Progenitor cell of endocrine pancreas (in vitro differentiated cells): ENCODE measurements around the gene CST3. TPM values are rescaled to one million over a fixed set of nuclear protein-coding genes. Genes with fewer than 3 reads are reported as not detected.

ENCODE experiments used
- DNase-seq: peaks from one replicate; pipeline ENCODE4 v3.0.0; 2021; ENCODE audit warnings: low spot score; ENCODE audit not compliant: unreplicated experiment
- H3K27ac Mint-ChIP-seq: 2 replicates; pipeline ENCODE4 v1.8.0; 2021; ENCODE audit warnings: mild to moderate bottlenecking, moderate library complexity, mixed read lengths
- H3K27me3 Mint-ChIP-seq: 2 replicates; pipeline ENCODE4 v1.8.0; 2021; ENCODE audit warnings: mixed read lengths
- H3K36me3 Mint-ChIP-seq: 2 replicates; pipeline ENCODE4 v1.8.0; 2022; ENCODE audit warnings: mixed read lengths; ENCODE audit not compliant: insufficient read depth
- H3K4me1 Mint-ChIP-seq: 2 replicates; pipeline ENCODE4 v1.8.0; 2021; ENCODE audit warnings: low read depth, mixed read lengths
- H3K4me3 Mint-ChIP-seq: 2 replicates; pipeline ENCODE4 v1.8.0; 2021; ENCODE audit warnings: low read depth, mild to moderate bottlenecking, moderate library complexity, mixed read lengths
- H3K9me3 Mint-ChIP-seq: 2 replicates; pipeline ENCODE4 v1.8.0; 2021; ENCODE audit warnings: low read depth, mixed read lengths
- total RNA-seq: library from RNA; stranded (reverse); gene quantifications from 2 replicates; pipeline ENCODE4 v1.2.1, GENCODE V29; 2021
- TF ChIP-seq, protein P1 (sequence below): fragments of 200-600 bp; sonication (generic); IDR thresholded peaks from one replicate; pipeline ENCODE4 v1.5.0; 2021; ENCODE audit warnings: antibody characterized with exemption, mild to moderate bottlenecking; ENCODE audit not compliant: unreplicated experiment

Gene CST3
- total RNA-seq, 1 donor from 2014 or later = 257 TPM

DNA sequence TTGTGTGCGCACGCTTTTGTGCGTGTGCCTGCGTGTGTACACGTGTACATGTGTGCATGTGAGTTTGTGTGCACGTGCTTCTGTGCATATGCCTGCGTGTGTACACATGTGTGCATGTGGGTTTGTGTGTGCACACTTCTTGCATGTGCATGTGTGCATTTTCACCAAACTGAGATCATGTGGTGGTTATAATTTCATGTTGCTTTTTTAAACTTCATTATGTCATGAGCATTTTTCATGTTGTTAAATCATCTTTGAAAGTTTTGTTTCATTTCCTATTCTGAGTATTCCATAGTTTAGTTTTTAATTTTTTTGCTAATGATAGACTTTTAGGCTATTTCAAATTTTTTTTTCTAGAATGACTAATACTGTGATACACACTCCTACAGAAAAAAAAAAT lies 6.4 kb upstream of the CST3 start:
- H3K36me3 Mint-ChIP-seq = no peaks in the 10 kb centered on the region
- H3K4me1 Mint-ChIP-seq = no peaks in the 10 kb centered on the region
- no peaks in the 10 kb centered on the region for H3K9me3 Mint-ChIP-seq
- H3K27me3 Mint-ChIP-seq = peaks cover 2% of the 10 kb centered on the region
- H3K4me3 Mint-ChIP-seq = no peak overlapping the region
- no peak for DNase-seq
- H3K27ac Mint-ChIP-seq = no peak overlapping the region
- TF ChIP-seq, protein P1, sequence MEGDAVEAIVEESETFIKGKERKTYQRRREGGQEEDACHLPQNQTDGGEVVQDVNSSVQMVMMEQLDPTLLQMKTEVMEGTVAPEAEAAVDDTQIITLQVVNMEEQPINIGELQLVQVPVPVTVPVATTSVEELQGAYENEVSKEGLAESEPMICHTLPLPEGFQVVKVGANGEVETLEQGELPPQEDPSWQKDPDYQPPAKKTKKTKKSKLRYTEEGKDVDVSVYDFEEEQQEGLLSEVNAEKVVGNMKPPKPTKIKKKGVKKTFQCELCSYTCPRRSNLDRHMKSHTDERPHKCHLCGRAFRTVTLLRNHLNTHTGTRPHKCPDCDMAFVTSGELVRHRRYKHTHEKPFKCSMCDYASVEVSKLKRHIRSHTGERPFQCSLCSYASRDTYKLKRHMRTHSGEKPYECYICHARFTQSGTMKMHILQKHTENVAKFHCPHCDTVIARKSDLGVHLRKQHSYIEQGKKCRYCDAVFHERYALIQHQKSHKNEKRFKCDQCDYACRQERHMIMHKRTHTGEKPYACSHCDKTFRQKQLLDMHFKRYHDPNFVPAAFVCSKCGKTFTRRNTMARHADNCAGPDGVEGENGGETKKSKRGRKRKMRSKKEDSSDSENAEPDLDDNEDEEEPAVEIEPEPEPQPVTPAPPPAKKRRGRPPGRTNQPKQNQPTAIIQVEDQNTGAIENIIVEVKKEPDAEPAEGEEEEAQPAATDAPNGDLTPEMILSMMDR = no peak

DNA sequence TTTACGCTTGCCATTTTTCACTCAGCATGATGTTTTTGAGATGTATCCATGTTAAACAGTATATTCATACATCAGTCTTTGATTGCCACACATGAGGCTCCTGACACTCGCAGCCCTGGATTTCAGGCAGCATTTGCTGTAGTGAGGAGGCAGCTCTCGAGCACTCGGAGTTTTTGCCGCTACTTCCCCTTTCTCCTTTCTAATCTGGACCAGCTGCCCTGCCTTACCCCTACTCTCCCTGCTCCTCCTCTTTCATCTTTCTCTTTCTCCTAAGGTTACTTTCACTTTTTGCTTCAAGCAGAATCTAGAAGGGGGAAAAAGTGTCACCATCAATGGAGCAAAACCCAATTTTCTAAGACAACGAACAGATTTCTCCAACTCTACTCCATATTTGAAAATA lies 5.9 kb upstream of the CST3 start:
- Mint-ChIP-seq H3K36me3 (no peaks in the 10 kb centered on the region), H3K27me3 (peaks cover 2% of the 10 kb centered on the region), H3K9me3 (no peaks in the 10 kb centered on the region), H3K4me1 (no peaks in the 10 kb centered on the region), H3K4me3 (no peak overlapping the region), H3K27ac (no peak overlapping the region)
- DNase-seq = no peak
- TF ChIP-seq, protein P1 = no peak

DNA sequence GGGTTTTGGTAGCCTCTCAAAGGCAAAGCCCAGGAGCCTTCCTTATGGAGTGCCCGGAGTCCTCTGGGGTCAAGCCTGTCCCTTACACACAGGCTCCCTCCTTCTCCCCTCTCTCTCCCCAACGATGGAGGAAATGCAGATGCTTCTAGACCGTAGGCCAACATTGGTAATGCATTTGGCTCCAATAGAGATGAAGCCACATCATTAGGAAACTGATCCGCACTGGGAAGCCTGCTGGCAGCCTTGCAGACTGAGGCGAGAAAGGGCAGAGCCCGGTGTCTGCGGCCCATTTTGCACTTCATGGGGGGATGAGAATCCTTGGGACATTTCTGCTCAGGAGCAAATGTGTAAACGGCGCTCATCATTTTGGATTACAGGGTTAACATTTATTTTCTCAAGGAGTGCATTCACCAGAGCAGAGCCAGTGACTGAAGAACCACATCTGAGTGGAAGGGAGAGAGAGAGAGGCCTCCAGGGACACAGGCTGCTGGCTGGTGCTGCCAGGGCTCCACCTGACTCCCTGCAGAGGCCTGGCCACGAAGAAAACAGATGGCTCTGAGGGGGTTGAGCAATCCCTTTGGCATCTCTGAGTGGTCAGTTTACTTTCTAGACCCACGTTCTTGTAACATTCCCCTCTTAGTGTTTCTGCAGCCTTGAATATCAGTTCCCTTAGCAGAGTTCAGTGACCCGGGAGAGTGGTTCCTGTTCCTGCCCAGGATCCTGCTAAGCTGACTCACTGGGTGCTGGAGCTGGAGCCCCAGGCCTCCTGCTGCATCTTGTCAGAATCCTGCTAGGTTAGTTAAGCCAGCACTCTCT lies 4.4 kb upstream of the CST3 start:
- Mint-ChIP-seq H3K27me3 (peaks cover 2% of the 10 kb centered on the region), H3K4me1 (peaks cover under 1% of the 10 kb centered on the region), H3K4me3 (no peak overlapping the region), H3K9me3 (no peaks in the 10 kb centered on the region), H3K27ac (no peak overlapping the region), H3K36me3 (no peaks in the 10 kb centered on the region)
- TF ChIP-seq, protein P1 = no peak
- no peak for DNase-seq

DNA sequence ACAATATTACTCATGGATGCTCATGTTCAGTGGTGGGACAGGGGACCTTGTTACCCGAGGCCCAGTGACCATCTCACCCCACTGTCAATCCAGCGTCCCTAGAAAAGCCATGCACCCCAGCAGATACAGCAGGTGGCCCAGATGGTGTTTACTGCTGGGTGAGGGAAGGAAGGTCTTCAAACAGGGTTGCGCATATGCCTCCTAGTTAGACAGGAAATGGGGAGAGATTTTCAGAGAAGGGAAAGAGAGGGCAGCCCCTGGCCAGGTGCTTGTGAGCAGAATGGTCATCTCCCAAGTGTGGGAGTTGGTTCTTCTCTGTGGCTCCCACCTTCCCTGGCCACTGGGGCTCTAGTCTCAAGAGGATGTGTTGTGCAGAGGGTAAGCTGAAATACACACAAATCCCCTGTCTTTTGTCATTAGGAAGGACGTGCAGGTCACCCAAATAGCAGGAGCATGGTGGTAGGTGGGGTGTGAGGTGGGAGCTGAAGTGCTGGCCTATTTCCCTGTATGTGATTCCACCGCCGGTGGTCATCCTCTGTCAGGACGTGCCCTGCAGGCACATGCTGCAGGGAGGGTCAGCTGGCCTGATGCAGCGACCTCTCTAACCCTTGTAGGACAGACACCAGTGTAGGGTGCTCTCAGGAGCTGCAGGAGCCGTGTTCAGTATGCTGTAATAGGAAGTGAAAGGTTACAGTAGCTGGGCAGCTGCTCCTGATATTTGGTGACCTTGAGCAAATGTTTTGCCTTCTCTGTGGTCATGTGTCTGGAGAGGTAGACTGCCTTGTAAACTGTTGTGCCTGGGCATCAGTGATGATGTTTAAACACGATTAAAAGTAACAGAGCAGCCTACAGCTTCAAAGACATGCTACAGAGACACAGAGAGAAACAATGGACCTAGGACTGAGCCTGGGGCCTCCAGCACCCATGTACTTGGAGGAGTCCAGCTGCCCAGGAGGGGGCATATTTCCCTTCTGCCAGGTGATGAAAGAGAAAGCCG lies 3.2 kb upstream of the CST3 start:
- Mint-ChIP-seq H3K27ac (no peak overlapping the region), H3K9me3 (no peaks in the 10 kb centered on the region), H3K4me1 (peaks cover 12% of the 10 kb centered on the region), H3K27me3 (peaks cover 2% of the 10 kb centered on the region), H3K4me3 (no peak overlapping the region), H3K36me3 (no peaks in the 10 kb centered on the region)
- no peak for DNase-seq
- TF ChIP-seq, protein P1 = no peak

DNA sequence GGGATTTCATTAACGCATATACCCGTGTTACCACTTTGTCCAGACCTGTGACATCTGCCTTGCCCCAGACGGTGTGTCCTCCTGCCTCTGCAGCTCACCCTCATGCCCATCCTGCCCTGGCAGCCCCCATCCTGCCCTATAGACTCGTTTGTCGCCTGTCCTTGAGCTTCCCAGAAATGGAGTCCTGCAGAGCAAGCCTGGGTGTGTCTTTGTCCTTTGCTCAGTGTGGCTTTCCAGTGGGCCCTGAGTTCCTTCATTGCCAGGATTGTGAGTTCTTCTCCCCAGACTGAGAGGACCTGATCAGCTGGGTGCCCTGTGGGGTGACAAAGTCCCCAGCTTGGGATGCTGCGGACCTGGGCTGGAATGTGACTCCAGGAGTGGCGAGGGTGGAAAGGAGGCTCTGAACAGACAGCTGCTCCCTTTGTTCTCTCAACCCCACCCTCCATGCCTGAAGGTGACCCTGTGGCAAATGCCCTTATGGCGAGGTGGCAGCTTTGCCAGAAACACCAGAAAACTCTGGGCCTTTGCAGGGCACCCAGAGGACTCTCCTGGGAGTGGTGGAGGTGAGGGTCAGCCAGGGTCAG lies 2.4 kb upstream of the CST3 start:
- Mint-ChIP-seq H3K36me3 (no peaks in the 10 kb centered on the region), H3K9me3 (no peaks in the 10 kb centered on the region), H3K4me1 (peaks cover 14% of the 10 kb centered on the region), H3K4me3 (no peak overlapping the region), H3K27me3 (no peaks in the 10 kb centered on the region), H3K27ac (no peak overlapping the region)
- TF ChIP-seq, protein P1 = no peak
- no peak for DNase-seq
